RPMI7951 (cell line): Measurements from ENCODE around the gene CCDC81. TPM values are rescaled to one million over a fixed set of nuclear protein-coding genes. Genes with fewer than 3 reads are reported as not detected.
"Not testable (repeated sequence)": the region's sequence is repeated elsewhere in the genome, so short reads cannot be mapped to it uniquely, and the experiment has no call there.

Experiments
- DNase-seq: peaks from one replicate; pipeline ENCODE4 v3.0.0-alpha.2; 2012; ENCODE audit warnings: low read depth
- total RNA-seq: library from RNA; depleted of rRNA; stranded (reverse); fragments of >200 nt; shearing (Covaris generic); gene quantifications from 2 replicates; pipeline ENCODE4 v1.2.3, GENCODE V29; 2014

The CCDC81 gene
- total RNA-seq, 1 experiment from 2014 or later, result 0.12 TPM

- no peak for DNase-seq
These were observed 13.5 kb downstream of the CCDC81 start for GRCh38 chr11:86388198-86388597.

- DNase-seq, result no peak
These were observed 15.8 kb downstream of the CCDC81 start for GRCh38 chr11:86390487-86390886.

- DNase-seq, result no peak
These were observed 20.4 kb downstream of the CCDC81 start for GRCh38 chr11:86395061-86395551.

- no peak for DNase-seq
These were observed 21.7 kb downstream of the CCDC81 start for GRCh38 chr11:86396396-86396795.

GRCh38 chr11:86397351-86397750 lies 22.7 kb downstream of the CCDC81 start:
- no peak for DNase-seq

- no peak for DNase-seq
These were observed 23.4 kb downstream of the CCDC81 start for GRCh38 chr11:86398106-86398505.

GRCh38 chr11:86403458-86403857 lies 28.8 kb downstream of the CCDC81 start:
- DNase-seq, result no peak

- no peak for DNase-seq
These were observed 34.2 kb downstream of the CCDC81 start for GRCh38 chr11:86408845-86409244.

- DNase-seq, result no peak
These were observed 39.3 kb downstream of the CCDC81 start for GRCh38 chr11:86414032-86414431.

- no peak for DNase-seq
These were observed 40.3 kb downstream of the CCDC81 start for GRCh38 chr11:86415026-86415425.

- peak; percentile 42 for DNase-seq
These were observed 41.8 kb downstream of the CCDC81 start for GRCh38 chr11:86416494-86416893.

- DNase-seq, result not testable (repeated sequence)
These were observed 42.3 kb downstream of the CCDC81 start for GRCh38 chr11:86416951-86417350.

GRCh38 chr11:86418106-86418505 lies 43.4 kb downstream of the CCDC81 start:
- no peak for DNase-seq

- DNase-seq, result no peak
These were observed 43.8 kb downstream of the CCDC81 start for GRCh38 chr11:86418513-86418912.

GRCh38 chr11:86418917-86419316 lies 44.2 kb downstream of the CCDC81 start:
- peak; percentile 10 for DNase-seq

- DNase-seq, result no peak
These were observed 47.3 kb downstream of the CCDC81 start for GRCh38 chr11:86421946-86422345.

GRCh38 chr11:86422371-86422770 lies 47.7 kb downstream of the CCDC81 start:
- DNase-seq, result no peak

GRCh38 chr11:86423488-86423887 lies 48.8 kb downstream of the CCDC81 start:
- DNase-seq, result not testable (repeated sequence)

- DNase-seq, result no peak
These were observed 52.8 kb downstream of the CCDC81 start for GRCh38 chr11:86427441-86427840.

GRCh38 chr11:86431258-86431657 lies 56.6 kb downstream of the CCDC81 start:
- no peak for DNase-seq

- not testable (repeated sequence) for DNase-seq
These were observed 58.8 kb downstream of the CCDC81 start for GRCh38 chr11:86433361-86434095.

- DNase-seq, result no peak
These were observed 61.0 kb downstream of the CCDC81 start for GRCh38 chr11:86435711-86436110.

- peak; percentile 44 for DNase-seq
These were observed 64.0 kb downstream of the CCDC81 start for GRCh38 chr11:86438685-86439084.

GRCh38 chr11:86440305-86440716 lies 65.6 kb downstream of the CCDC81 start:
- no peak for DNase-seq
